A549 (cell line): ENCODE measurements around the gene FCN1. TPM values are rescaled to one million over a fixed set of nuclear protein-coding genes. Genes with fewer than 3 reads are reported as not detected.

Source experiments
- ATAC-seq, 2 experiments: fragments of 200-7000 bp in 1 of 2; fragments of >200 bp in 1 of 2; cut with Nextera tagmentation in 1 of 2; cut with Tn5 transposase in 1 of 2; 3 replicates each; pipeline versions ENCODE4 v1.8.0 to v1.9.1; 2018 to 2020; ENCODE audit warnings: mild to moderate bottlenecking in 1 of 2, moderate library complexity in 1 of 2
- CTCF ChIA-PET: fragments of 300-600 bp; sonication (Branson Sonifier 250); formaldehyde crosslinking; extraction: SDS; loops from one replicate; lab custom pipeline; 2021; ENCODE audit warnings: antibody characterized with exemption, inconsistent platforms; lab: Yijun Ruan, JAX
- POLR2A ChIA-PET: fragments of 350-600 bp; formaldehyde crosslinking; extraction: SDS; loops from one replicate; lab custom pipeline; 2021; ENCODE audit warnings: antibody characterized with exemption, inconsistent platforms; lab: Yijun Ruan, JAX
- DNase-seq, 2 experiments: peaks; one replicate each; pipeline versions ENCODE4 v3.0.0 to v3.0.0-alpha.2; 2011 to 2016; ENCODE audit warnings: low read depth in 1 of 2, low spot score in 1 of 2
- FAIRE-seq: peaks from 2 replicates; lab custom pipeline; 2011; peaks lifted over from hg19 to GRCh38; lab: Jason Lieb, UNC
- H3K27ac ChIP-seq, 2 experiments: fragments of >200 bp; sonication (Bioruptor Twin); formaldehyde crosslinking; 3 replicates each; pipeline ENCODE4 v1.5.1; 2016 to 2017
- H3K4me1 ChIP-seq: fragments of >200 bp; sonication (Bioruptor Twin); formaldehyde crosslinking; 3 replicates; pipeline ENCODE4 v1.6.1; 2016
- H3K4me2 ChIP-seq: fragments of >200 bp; sonication (Bioruptor Twin); formaldehyde crosslinking; 3 replicates; pipeline ENCODE4 v1.6.1; 2016
- H3K4me3 ChIP-seq: fragments of >200 bp; sonication (Bioruptor Twin); formaldehyde crosslinking; 3 replicates; pipeline ENCODE4 v1.5.1; 2016
- H3K9me3 ChIP-seq: fragments of >200 bp; sonication (Bioruptor Twin); formaldehyde crosslinking; 3 replicates; pipeline ENCODE4 v1.6.1; 2016
- ATOH8 ChIP-seq: fragments of 250-450 bp; sonication (Bioruptor Pico); IDR thresholded peaks from 2 replicates; pipeline ENCODE4 v1.5.0; 2020; ENCODE audit warnings: low read depth, mild to moderate bottlenecking, moderate library complexity
- CBX2 ChIP-seq: fragments of 200-600 bp; sonication (generic); IDR thresholded peaks from 2 replicates; pipeline ENCODE4 v1.6.1; 2016; ENCODE audit warnings: low read depth, mild to moderate bottlenecking, borderline replicate concordance
- CHD2 ChIP-seq: fragments of 150-350 bp; IDR thresholded peaks from 2 replicates; pipeline ENCODE4 v1.6.1; 2014; ENCODE audit warnings: low read length; ENCODE audit not compliant: partially characterized antibody
- CHD4 ChIP-seq: fragments of 200-600 bp; sonication (generic); IDR thresholded peaks from 2 replicates; pipeline ENCODE4 v1.6.1; 2016; ENCODE audit warnings: antibody characterized with exemption, mild to moderate bottlenecking, borderline replicate concordance
- CTCF ChIP-seq: fragments of >200 bp; sonication (Bioruptor Twin); formaldehyde crosslinking; IDR thresholded peaks from 3 replicates; pipeline ENCODE4 v1.5.1; 2016
- E2F6 ChIP-seq: IDR thresholded peaks from 2 replicates; pipeline ENCODE4 v1.6.1; 2012; ENCODE audit warnings: low read depth, borderline replicate concordance
- ESRRA ChIP-seq: fragments of 150-350 bp; IDR thresholded peaks from 2 replicates; pipeline ENCODE4 v1.6.1; 2014; ENCODE audit warnings: mild to moderate bottlenecking, low read length, borderline replicate concordance
- FOSL2 ChIP-seq, 2 experiments: fragments of 450-650 bp in 1 of 2; fragments of >200 bp in 1 of 2; sonication (Bioruptor Twin) in 1 of 2; formaldehyde crosslinking; IDR thresholded peaks; 2 replicates each; pipeline versions ENCODE4 v1.5.0 to v1.6.1; 2016 to 2020; ENCODE audit warnings: mild to moderate bottlenecking in 1 of 2, moderate library complexity in 1 of 2
- FOXS1 ChIP-seq: fragments of 250-450 bp; sonication (Bioruptor Pico); IDR thresholded peaks from 2 replicates; pipeline ENCODE4 v1.5.0; 2020; ENCODE audit warnings: mild to moderate bottlenecking, moderate library complexity
- HEYL ChIP-seq: fragments of 250-450 bp; sonication (Bioruptor Pico); IDR thresholded peaks from 2 replicates; pipeline ENCODE4 v1.8.0; 2021; ENCODE audit warnings: mild to moderate bottlenecking, moderate library complexity
- HOXA7 ChIP-seq: fragments of 250-450 bp; sonication (Bioruptor Pico); IDR thresholded peaks from 2 replicates; pipeline ENCODE4 v1.5.0; 2020; ENCODE audit warnings: mild to moderate bottlenecking, moderate library complexity
- HOXB5 ChIP-seq: fragments of 250-450 bp; sonication (Bioruptor Pico); IDR thresholded peaks from 2 replicates; pipeline ENCODE4 v1.5.0; 2020; ENCODE audit warnings: mild to moderate bottlenecking, moderate library complexity
- JUNB ChIP-seq: fragments of >200 bp; sonication (Bioruptor Twin); formaldehyde crosslinking; IDR thresholded peaks from 2 replicates; pipeline ENCODE4 v1.6.1; 2016
- KDM1A ChIP-seq: fragments of 200-600 bp; sonication (generic); IDR thresholded peaks from 2 replicates; pipeline ENCODE4 v1.6.1; 2016; ENCODE audit warnings: low read depth, mild to moderate bottlenecking
- KDM5A ChIP-seq: fragments of 200-600 bp; sonication (generic); IDR thresholded peaks from 2 replicates; pipeline ENCODE4 v1.6.1; 2016; ENCODE audit warnings: antibody characterized with exemption, mild to moderate bottlenecking
- MAZ ChIP-seq: fragments of 150-350 bp; IDR thresholded peaks from 2 replicates; pipeline ENCODE4 v1.6.1; 2014; ENCODE audit warnings: antibody characterized with exemption, low read depth, low read length, borderline replicate concordance
- MYC ChIP-seq: IDR thresholded peaks from 2 replicates; pipeline ENCODE4 v1.6.1; 2012; ENCODE audit warnings: mild to moderate bottlenecking, inconsistent platforms, low read length, improper control_type of control experiment, borderline replicate concordance
- NFE2L2 ChIP-seq: fragments of 150-350 bp; conservative IDR thresholded peaks from 2 replicates; pipeline ENCODE4 v1.6.1; 2014; ENCODE audit warnings: low read length
- NR3C1 ChIP-seq: fragments of >200 bp; sonication (Bioruptor Twin); formaldehyde crosslinking; IDR thresholded peaks from 3 replicates; pipeline ENCODE4 v1.6.1; 2017
- PHF8 ChIP-seq: fragments of 200-600 bp; sonication (generic); IDR thresholded peaks from 2 replicates; pipeline ENCODE4 v1.6.1; 2016; ENCODE audit warnings: low read depth, mild to moderate bottlenecking, antibody characterized with exemption, moderate library complexity, borderline replicate concordance
- POLR2AphosphoS2 ChIP-seq: conservative IDR thresholded peaks from 2 replicates; pipeline ENCODE4 v1.6.1; 2012; ENCODE audit warnings: low read length, improper control_type of control experiment, inconsistent platforms
- RAD21 ChIP-seq, 2 experiments: fragments of >200 bp in 1 of 2; sonication (Bioruptor Twin) in 1 of 2; formaldehyde crosslinking in 1 of 2; IDR thresholded peaks in 1 of 2; conservative IDR thresholded peaks in 1 of 2; 2 replicates in 1 of 2; 3 replicates in 1 of 2; pipeline ENCODE4 v1.6.1; 2012 to 2018; ENCODE audit warnings: inconsistent platforms in 1 of 2
- RARB ChIP-seq: fragments of 250-450 bp; sonication (Bioruptor Pico); IDR thresholded peaks from 2 replicates; pipeline ENCODE4 v1.8.0; 2021; ENCODE audit warnings: mild to moderate bottlenecking, moderate library complexity
- RFX5 ChIP-seq: fragments of 450-650 bp; IDR thresholded peaks from 2 replicates; pipeline ENCODE4 v1.7.1; 2014; ENCODE audit warnings: antibody characterized with exemption, mild to moderate bottlenecking, moderate library complexity
- RNF2 ChIP-seq: fragments of 200-600 bp; sonication (generic); IDR thresholded peaks from 2 replicates; pipeline ENCODE4 v1.6.1; 2016; ENCODE audit warnings: low read depth, mild to moderate bottlenecking, antibody characterized with exemption, moderate library complexity, borderline replicate concordance
- TFCP2L1 ChIP-seq: fragments of 250-450 bp; sonication (Bioruptor Pico); IDR thresholded peaks from 2 replicates; pipeline ENCODE4 v1.5.0; 2021; ENCODE audit warnings: mild to moderate bottlenecking
- TP53 ChIP-seq: fragments of 250-450 bp; sonication (Bioruptor Pico); IDR thresholded peaks from 2 replicates; pipeline ENCODE4 v1.5.0; 2021; ENCODE audit warnings: mild to moderate bottlenecking, moderate library complexity
- WGBS: methylation state at CpG from one replicate; pipeline ENCODE4 v1.1.6; 2017; ENCODE audit errors: missing lambda C conversion rate; 5-methylcytosine and 5-hydroxymethylcytosine counted together
- polyA plus RNA-seq, 4 experiments: library from polyadenylated mRNA; depleted of rRNA in 3 of 4; stranded (reverse); fragments of >200 nt; fragmentation: RNase III in 1 of 4; extraction: RNeasy Plus Mini Kit Qiagen cat#74134 plus additional on column Dnase treatment in 1 of 4; gene quantifications; 2 replicates in 3 of 4; 3 replicates in 1 of 4; pipeline ENCODE4 v1.2.3, GENCODE V29; 2011 to 2017
- TF ChIP-seq, protein P1 (sequence below): fragments of 450-650 bp; IDR thresholded peaks from 2 replicates; pipeline ENCODE4 v1.6.1; 2014; ENCODE audit warnings: antibody characterized with exemption
- TF ChIP-seq, protein P2 (sequence below): fragments of 200-600 bp; sonication (generic); IDR thresholded peaks from 2 replicates; pipeline ENCODE4 v1.6.1; 2016; ENCODE audit warnings: antibody characterized with exemption, mild to moderate bottlenecking, moderate library complexity

FCN1 gene
- polyA plus RNA-seq, 2 of the 4 experiments (the other 2 are of a cell fraction) = not detected

DNA sequence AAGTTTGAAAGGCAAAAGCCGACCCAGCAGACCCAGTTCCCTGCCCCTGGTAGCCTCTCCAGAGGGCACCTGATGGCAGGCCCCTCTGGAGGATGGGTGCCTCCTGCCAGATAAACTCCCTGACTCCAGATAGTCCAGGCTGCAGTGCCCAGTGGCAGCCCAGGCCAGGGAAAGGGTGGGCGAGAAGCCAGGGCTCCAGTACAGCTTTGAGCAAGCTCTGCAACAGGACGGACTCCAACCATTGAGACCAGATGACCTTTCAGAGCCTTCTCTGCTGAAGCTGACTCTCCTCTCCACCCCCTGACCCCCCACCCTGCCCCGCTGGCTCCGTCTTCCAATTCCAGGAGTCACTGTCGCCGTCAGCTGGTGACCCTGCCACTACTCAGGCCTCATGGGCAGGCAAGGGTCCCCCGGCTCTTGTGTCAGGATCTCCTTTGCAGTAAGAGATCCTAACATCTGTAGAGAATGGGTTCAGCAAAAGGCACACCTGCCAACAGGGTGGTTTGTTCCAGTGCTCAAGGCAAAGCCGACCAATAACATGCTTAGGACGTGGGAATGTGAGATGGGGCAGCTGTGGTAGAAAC, 15.5 kb upstream of the FCN1 start:
- TF ChIP-seq HOXA7 (no peak), RFX5 (no peak), MYC (no peak), JUNB (no peak), NR3C1 (no peak), PHF8 (no peak), TP53 (no peak), FOXS1 (no peak), MAZ (no peak), FOSL2 (IDR thresholded peaks at IDR 0.05) (no peak), FOSL2 (CRISPR knock-in tag; IDR thresholded peaks at IDR 0.05) (no peak)
- TF ChIP-seq, protein P1, sequence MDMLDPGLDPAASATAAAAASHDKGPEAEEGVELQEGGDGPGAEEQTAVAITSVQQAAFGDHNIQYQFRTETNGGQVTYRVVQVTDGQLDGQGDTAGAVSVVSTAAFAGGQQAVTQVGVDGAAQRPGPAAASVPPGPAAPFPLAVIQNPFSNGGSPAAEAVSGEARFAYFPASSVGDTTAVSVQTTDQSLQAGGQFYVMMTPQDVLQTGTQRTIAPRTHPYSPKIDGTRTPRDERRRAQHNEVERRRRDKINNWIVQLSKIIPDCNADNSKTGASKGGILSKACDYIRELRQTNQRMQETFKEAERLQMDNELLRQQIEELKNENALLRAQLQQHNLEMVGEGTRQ = no peak
- TF ChIP-seq, all 56 proteins: peak for 0
- ChIA-PET POLR2A (no interaction called here), CTCF (interaction anchor here (1.6 to 1.7 kb wide), 2 partner anchors 10 to 16 kb away, joined by 3 read pairs; no protein-coding TSS in a partner anchor)
- 28% methylated on average over 8 of the region's 10 CpGs for WGBS
- no peak overlapping the region for H3K4me2 ChIP-seq
- no peaks in the 10 kb centered on the region for H3K9me3 ChIP-seq
- DNase-seq (no peak), ATAC-seq (no peak), FAIRE-seq (no peak)
- H3K27ac ChIP-seq = no peak overlapping the region
- H3K4me3 ChIP-seq = no peak overlapping the region
- no peaks in the 10 kb centered on the region for H3K4me1 ChIP-seq

DNA sequence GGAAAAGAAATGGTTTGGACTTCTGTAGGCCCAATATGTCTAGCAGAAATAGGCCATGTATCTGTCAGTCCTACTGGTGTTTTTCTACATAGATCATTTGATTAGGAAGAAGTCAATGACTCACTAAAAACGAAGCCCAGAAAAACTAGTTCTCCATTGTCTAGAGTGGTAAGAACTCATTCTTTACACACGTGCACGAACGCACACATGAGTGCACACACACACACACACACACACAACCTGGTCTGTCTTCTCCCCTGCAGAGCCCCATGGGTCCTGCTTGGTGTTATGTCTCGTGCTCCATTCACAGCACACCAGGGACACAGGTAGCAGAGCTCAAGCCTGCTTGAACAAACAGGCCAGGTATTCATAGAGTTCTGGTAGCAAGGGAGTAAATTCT, 14.9 kb upstream of the FCN1 start:
- no peak overlapping the region for H3K4me3 ChIP-seq
- DNase-seq (no peak), ATAC-seq (no peak), FAIRE-seq (no peak)
- ChIA-PET CTCF (interaction anchor here (1.6 to 1.7 kb wide), 2 partner anchors 9 to 16 kb away, joined by 3 read pairs; no protein-coding TSS in a partner anchor), POLR2A (no interaction called here)
- H3K4me2 ChIP-seq = no peak overlapping the region
- no peaks in the 10 kb centered on the region for H3K9me3 ChIP-seq
- no peak for TF ChIP-seq E2F6
- TF ChIP-seq HOXB5 (CRISPR knock-in tag) = no peak
- TF ChIP-seq CBX2 = no peak
- TF ChIP-seq CHD2 = no peak
- TF ChIP-seq NFE2L2 = no peak
- TF ChIP-seq, protein P1 = no peak
- TF ChIP-seq, protein P2, sequence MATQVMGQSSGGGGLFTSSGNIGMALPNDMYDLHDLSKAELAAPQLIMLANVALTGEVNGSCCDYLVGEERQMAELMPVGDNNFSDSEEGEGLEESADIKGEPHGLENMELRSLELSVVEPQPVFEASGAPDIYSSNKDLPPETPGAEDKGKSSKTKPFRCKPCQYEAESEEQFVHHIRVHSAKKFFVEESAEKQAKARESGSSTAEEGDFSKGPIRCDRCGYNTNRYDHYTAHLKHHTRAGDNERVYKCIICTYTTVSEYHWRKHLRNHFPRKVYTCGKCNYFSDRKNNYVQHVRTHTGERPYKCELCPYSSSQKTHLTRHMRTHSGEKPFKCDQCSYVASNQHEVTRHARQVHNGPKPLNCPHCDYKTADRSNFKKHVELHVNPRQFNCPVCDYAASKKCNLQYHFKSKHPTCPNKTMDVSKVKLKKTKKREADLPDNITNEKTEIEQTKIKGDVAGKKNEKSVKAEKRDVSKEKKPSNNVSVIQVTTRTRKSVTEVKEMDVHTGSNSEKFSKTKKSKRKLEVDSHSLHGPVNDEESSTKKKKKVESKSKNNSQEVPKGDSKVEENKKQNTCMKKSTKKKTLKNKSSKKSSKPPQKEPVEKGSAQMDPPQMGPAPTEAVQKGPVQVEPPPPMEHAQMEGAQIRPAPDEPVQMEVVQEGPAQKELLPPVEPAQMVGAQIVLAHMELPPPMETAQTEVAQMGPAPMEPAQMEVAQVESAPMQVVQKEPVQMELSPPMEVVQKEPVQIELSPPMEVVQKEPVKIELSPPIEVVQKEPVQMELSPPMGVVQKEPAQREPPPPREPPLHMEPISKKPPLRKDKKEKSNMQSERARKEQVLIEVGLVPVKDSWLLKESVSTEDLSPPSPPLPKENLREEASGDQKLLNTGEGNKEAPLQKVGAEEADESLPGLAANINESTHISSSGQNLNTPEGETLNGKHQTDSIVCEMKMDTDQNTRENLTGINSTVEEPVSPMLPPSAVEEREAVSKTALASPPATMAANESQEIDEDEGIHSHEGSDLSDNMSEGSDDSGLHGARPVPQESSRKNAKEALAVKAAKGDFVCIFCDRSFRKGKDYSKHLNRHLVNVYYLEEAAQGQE = no peak
- no peak for TF ChIP-seq POLR2AphosphoS2
- no peak for TF ChIP-seq RARB (CRISPR knock-in tag)
- no peak for TF ChIP-seq RAD21 (conservative IDR thresholded peaks at IDR 0.05 in 1 of 2, IDR thresholded peaks at IDR 0.05 in 1 of 2)
- no peak for TF ChIP-seq KDM1A
- TF ChIP-seq KDM5A = no peak
- TF ChIP-seq TFCP2L1 = no peak
- TF ChIP-seq ESRRA = no peak
- no peak for TF ChIP-seq RNF2
- no peak for TF ChIP-seq HEYL (CRISPR knock-in tag)
- TF ChIP-seq CTCF = no peak
- TF ChIP-seq ATOH8 (CRISPR knock-in tag) = no peak
- no peak for TF ChIP-seq CHD4
- H3K4me1 ChIP-seq = no peaks in the 10 kb centered on the region
- WGBS = 31% methylated on average over 5 of the region's 5 CpGs
- H3K27ac ChIP-seq = no peak overlapping the region
